Measurements from ENCODE around the gene PRRG3.

The PRRG3 gene

DNA sequence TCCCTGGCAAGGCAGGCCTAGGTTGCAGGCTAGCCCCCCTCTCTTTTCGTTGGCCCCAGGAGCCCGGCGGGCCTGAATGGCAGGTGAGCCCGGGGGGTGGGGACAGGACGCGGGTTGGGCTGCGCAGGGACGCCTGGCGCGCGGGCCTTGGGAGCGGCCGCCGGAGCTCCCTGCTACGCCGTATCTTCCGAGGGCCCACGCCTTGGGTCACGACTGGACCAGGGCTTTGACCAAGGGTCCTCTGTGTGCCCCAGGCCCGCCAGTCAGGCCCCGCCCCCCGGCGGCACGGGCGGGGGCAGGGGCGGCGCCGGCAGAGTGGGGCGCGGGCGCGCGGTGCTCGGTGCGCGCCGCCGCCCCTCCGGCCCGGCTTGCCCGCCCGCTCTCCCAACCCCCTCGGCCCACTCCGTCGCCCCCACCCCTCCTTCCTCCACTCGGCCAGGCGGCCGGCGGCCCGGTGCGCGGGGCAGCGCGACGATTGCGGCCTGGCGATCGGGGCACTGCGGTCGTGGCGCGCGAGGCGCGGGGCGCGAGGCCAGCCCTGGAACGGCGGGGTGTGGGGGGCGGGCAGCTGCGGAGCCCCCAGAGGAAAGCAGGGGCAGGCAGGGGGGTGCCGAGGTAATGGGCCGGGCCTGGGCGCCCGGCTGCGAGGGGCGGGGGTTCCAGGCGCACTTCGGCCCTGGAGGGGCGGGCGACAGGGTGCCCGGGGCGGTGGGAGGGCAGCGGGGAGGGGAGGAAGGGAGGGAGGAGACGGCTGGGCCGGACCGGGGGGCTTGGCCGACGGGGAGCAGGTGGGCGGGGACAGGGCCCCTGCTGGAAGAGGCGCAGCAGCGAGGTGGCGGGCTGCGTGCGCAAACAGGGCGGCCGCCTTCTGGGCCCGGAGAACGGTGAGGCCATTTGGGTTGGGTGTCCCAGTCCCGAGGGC, at the start of gene PRRG3:
Gene PRRG3 (plus strand): TSS at position 798 of the 922 bp plus-strand sequence. CDS start 3,357 bp downstream, outside the sequence.
- no peaks in the 10 kb centered on the region for H3F3A ChIP-seq (ENCODE audit: insufficient read depth, low read length)
- no peak within 1 kb of the TSS for H2AFZ ChIP-seq (ENCODE audit: low read length)
- no peaks in the 10 kb centered on the region for H4K20me1 ChIP-seq (ENCODE audit: insufficient read depth, low read length)
- no peak within 1 kb of the TSS for H3K27ac ChIP-seq (ENCODE audit: low read length)
- H3K79me2 ChIP-seq (ENCODE audit: low read length), result no peaks in the 10 kb centered on the region
- H3K4me3 ChIP-seq (ENCODE audit: low read length), result no peak within 1 kb of the TSS
- H3K9me3 ChIP-seq (replicated peaks; ENCODE audit: insufficient read depth, low read length), result no peaks in the 10 kb centered on the region
- no peaks in the 10 kb centered on the region for H3K36me3 ChIP-seq (replicated peaks; ENCODE audit: insufficient read depth, low read length)
- H3K4me1 ChIP-seq (ENCODE audit: low read length), result no peaks in the 10 kb centered on the region
- DNase-seq, result no peak
- no peak within 1 kb of the TSS for H3K9ac ChIP-seq (ENCODE audit: low read length)
- TF ChIP-seq, protein P1, sequence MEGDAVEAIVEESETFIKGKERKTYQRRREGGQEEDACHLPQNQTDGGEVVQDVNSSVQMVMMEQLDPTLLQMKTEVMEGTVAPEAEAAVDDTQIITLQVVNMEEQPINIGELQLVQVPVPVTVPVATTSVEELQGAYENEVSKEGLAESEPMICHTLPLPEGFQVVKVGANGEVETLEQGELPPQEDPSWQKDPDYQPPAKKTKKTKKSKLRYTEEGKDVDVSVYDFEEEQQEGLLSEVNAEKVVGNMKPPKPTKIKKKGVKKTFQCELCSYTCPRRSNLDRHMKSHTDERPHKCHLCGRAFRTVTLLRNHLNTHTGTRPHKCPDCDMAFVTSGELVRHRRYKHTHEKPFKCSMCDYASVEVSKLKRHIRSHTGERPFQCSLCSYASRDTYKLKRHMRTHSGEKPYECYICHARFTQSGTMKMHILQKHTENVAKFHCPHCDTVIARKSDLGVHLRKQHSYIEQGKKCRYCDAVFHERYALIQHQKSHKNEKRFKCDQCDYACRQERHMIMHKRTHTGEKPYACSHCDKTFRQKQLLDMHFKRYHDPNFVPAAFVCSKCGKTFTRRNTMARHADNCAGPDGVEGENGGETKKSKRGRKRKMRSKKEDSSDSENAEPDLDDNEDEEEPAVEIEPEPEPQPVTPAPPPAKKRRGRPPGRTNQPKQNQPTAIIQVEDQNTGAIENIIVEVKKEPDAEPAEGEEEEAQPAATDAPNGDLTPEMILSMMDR (IDR thresholded peaks at IDR 0.05; ENCODE audit: low read length), result no peak
- TF ChIP-seq EZH2 (optimal IDR thresholded peaks at IDR 0.05; ENCODE audit: low read depth, low read length), result no peak
- TF ChIP-seq EZH2phosphoT487 (IDR thresholded peaks at IDR 0.05; ENCODE audit: low read length), result no peak
- H3K9me2 ChIP-seq (replicated peaks; ENCODE audit: insufficient read depth, low read length), result no peaks in the 10 kb centered on the region
- no peaks in the 10 kb centered on the region for H3K27me3 ChIP-seq (replicated peaks; ENCODE audit: insufficient read depth, low read length)
- no peak within 1 kb of the TSS for H3K4me2 ChIP-seq (ENCODE audit: low read depth, low read length)

DNA sequence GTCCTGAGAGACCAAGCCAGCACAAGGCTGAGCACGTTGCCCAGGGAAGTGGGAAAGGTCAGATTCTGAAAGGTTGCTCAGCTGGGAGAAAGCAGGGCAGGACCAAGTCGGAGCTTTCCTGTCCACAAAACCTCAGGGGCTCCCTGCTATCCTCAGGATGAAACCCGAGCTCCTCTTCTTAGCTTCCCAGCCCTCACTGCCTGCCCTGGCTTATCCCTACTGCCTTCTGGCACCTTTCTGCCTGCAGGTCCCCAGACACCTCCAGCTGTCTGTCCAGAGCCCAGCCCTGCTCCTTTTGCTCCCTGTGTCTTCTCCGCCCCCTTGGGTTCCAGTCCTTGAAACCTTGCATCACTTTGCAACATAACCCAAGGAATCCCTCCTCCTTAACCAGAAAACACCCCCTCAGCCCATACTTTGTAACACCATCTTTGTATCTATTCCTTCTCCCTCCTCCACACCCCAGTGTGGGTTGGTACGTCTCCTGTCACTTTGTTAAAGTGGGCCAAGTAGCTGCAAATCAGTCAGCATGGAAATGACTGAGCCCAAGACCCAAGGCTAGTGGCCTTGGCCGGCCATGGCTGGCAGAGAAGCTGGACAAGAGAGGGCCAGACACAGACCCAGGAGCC, 20.0 kb upstream of the PRRG3 start:
- no peak overlapping the region for H3K9ac ChIP-seq (ENCODE audit: low read length)
- H2AFZ ChIP-seq (ENCODE audit: low read length), result no peak overlapping the region
- no peaks in the 10 kb centered on the region for H3K36me3 ChIP-seq (replicated peaks; ENCODE audit: insufficient read depth, low read length)
- DNase-seq, result no peak
- H3K4me2 ChIP-seq (ENCODE audit: low read depth, low read length), result no peak overlapping the region
- H3K9me3 ChIP-seq (replicated peaks; ENCODE audit: insufficient read depth, low read length), result no peaks in the 10 kb centered on the region
- no peaks in the 10 kb centered on the region for H3F3A ChIP-seq (ENCODE audit: insufficient read depth, low read length)
- no peaks in the 10 kb centered on the region for H3K27me3 ChIP-seq (replicated peaks; ENCODE audit: insufficient read depth, low read length)
- no peaks in the 10 kb centered on the region for H3K79me2 ChIP-seq (ENCODE audit: low read length)
- H4K20me1 ChIP-seq (ENCODE audit: insufficient read depth, low read length), result no peaks in the 10 kb centered on the region
- H3K9me2 ChIP-seq (replicated peaks; ENCODE audit: insufficient read depth, low read length), result no peaks in the 10 kb centered on the region
- H3K4me1 ChIP-seq (ENCODE audit: low read length), result no peaks in the 10 kb centered on the region
- H3K27ac ChIP-seq (ENCODE audit: low read length), result no peak overlapping the region
- TF ChIP-seq EZH2 (optimal IDR thresholded peaks at IDR 0.05; ENCODE audit: low read depth, low read length) (no peak), EZH2phosphoT487 (IDR thresholded peaks at IDR 0.05; ENCODE audit: low read length) (no peak)
- TF ChIP-seq, protein P1 (IDR thresholded peaks at IDR 0.05; ENCODE audit: low read length), result no peak
- no peak overlapping the region for H3K4me3 ChIP-seq (ENCODE audit: low read length)

DNA sequence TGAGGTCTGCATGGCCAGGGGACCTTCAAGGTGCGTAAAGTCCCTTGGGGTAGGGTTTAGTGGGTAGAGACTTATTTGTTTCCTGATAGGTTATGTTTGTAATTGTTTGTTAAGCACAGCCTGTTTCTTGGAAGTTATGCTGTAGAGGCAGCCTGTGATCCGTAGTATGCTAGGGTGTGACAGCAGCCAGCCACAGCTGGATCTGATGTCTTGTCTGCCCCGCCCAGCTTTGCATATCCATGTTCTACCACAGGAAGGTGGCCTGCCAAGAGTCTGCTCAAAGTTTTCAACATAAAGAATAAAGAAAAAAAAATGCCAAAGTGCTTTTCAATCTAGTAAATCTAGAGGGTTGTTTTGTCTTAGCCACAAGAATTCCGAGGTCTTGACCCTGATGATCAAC, 19.1 kb upstream of the PRRG3 start:
- Histone ChIP-seq H3K27me3 (replicated peaks; ENCODE audit: insufficient read depth, low read length) (no peaks in the 10 kb centered on the region), H3K4me1 (ENCODE audit: low read length) (no peaks in the 10 kb centered on the region), H3K4me3 (ENCODE audit: low read length) (no peak overlapping the region), H3K9me2 (replicated peaks; ENCODE audit: insufficient read depth, low read length) (no peaks in the 10 kb centered on the region), H3K9ac (ENCODE audit: low read length) (no peak overlapping the region), H3K36me3 (replicated peaks; ENCODE audit: insufficient read depth, low read length) (no peaks in the 10 kb centered on the region), H2AFZ (ENCODE audit: low read length) (no peak overlapping the region), H4K20me1 (ENCODE audit: insufficient read depth, low read length) (no peaks in the 10 kb centered on the region), H3K27ac (ENCODE audit: low read length) (no peak overlapping the region), H3K9me3 (replicated peaks; ENCODE audit: insufficient read depth, low read length) (no peaks in the 10 kb centered on the region), H3F3A (ENCODE audit: insufficient read depth, low read length) (no peaks in the 10 kb centered on the region), H3K4me2 (ENCODE audit: low read depth, low read length) (no peak overlapping the region), H3K79me2 (ENCODE audit: low read length) (no peaks in the 10 kb centered on the region)
- no peak for TF ChIP-seq EZH2phosphoT487 (IDR thresholded peaks at IDR 0.05; ENCODE audit: low read length)
- no peak for TF ChIP-seq EZH2 (optimal IDR thresholded peaks at IDR 0.05; ENCODE audit: low read depth, low read length)
- TF ChIP-seq, protein P1 (IDR thresholded peaks at IDR 0.05; ENCODE audit: low read length), result no peak
- DNase-seq, result no peak
